ENCODE data around the gene FYB2.

DNA sequence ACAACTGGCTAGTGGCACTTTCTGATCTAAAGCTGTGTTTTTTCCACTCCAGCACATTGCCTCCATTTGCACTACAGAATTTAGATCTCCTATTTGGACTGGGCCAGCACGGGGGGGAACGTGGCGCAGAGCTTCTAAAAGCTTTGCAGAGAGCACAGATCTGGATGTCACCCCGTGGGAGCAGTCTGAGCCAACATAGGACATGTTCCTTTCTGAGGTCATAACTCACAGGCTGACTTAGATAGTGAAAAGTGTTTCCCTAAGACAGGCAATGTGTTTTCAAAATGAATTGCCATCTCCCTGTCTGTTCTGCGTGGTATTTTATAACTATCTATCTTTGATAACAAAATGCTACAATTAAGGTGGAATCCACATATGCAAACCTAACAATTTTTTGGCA, 31.7 kb upstream of the FYB2 start:
- TF ChIP-seq, protein P1, sequence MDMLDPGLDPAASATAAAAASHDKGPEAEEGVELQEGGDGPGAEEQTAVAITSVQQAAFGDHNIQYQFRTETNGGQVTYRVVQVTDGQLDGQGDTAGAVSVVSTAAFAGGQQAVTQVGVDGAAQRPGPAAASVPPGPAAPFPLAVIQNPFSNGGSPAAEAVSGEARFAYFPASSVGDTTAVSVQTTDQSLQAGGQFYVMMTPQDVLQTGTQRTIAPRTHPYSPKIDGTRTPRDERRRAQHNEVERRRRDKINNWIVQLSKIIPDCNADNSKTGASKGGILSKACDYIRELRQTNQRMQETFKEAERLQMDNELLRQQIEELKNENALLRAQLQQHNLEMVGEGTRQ (IDR thresholded peaks at IDR 0.05; ENCODE audit: borderline replicate concordance, low read depth, low read length) = no peak
- TF ChIP-seq, protein P2, sequence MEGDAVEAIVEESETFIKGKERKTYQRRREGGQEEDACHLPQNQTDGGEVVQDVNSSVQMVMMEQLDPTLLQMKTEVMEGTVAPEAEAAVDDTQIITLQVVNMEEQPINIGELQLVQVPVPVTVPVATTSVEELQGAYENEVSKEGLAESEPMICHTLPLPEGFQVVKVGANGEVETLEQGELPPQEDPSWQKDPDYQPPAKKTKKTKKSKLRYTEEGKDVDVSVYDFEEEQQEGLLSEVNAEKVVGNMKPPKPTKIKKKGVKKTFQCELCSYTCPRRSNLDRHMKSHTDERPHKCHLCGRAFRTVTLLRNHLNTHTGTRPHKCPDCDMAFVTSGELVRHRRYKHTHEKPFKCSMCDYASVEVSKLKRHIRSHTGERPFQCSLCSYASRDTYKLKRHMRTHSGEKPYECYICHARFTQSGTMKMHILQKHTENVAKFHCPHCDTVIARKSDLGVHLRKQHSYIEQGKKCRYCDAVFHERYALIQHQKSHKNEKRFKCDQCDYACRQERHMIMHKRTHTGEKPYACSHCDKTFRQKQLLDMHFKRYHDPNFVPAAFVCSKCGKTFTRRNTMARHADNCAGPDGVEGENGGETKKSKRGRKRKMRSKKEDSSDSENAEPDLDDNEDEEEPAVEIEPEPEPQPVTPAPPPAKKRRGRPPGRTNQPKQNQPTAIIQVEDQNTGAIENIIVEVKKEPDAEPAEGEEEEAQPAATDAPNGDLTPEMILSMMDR (IDR thresholded peaks at IDR 0.05 in 2 of 3, conservative IDR thresholded peaks at IDR 0.05 in 1 of 3; ENCODE audit: control insufficient read depth in 2 of 3, extremely low read depth in 1 of 3, insufficient read depth in 1 of 3, low read depth in 3 of 3, low read length in 3 of 3) = no peak
- TF ChIP-seq, protein P3, sequence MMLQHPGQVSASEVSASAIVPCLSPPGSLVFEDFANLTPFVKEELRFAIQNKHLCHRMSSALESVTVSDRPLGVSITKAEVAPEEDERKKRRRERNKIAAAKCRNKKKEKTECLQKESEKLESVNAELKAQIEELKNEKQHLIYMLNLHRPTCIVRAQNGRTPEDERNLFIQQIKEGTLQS (IDR thresholded peaks at IDR 0.05; ENCODE audit: borderline replicate concordance, extremely low read depth, low read depth, low read length) = no peak
- TF ChIP-seq SMARCA5 (IDR thresholded peaks at IDR 0.05) = no peak
- TF ChIP-seq, protein P4, sequence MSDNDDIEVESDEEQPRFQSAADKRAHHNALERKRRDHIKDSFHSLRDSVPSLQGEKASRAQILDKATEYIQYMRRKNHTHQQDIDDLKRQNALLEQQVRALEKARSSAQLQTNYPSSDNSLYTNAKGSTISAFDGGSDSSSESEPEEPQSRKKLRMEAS (IDR thresholded peaks at IDR 0.05; ENCODE audit: low read depth, low read length) = no peak
- TF ChIP-seq ZNF207 (IDR thresholded peaks at IDR 0.05; ENCODE audit: borderline replicate concordance) = no peak

All from GM12878 (cell line).